HG03045 (cell line): ENCODE results near the gene DIAPH3.

Experiments
- ATAC-seq: cut with Tn5 transposase; IDR thresholded peaks from one replicate; pipeline ENCODE4 v1.9.1; 2021; ENCODE audit warnings: mild to moderate bottlenecking, moderate library complexity; ENCODE audit not compliant: unreplicated experiment

DIAPH3 gene

GRCh38 chr13:59962343-59962742 lies 201.4 kb downstream of the DIAPH3 start:
- ATAC-seq, result no peak

DNA sequence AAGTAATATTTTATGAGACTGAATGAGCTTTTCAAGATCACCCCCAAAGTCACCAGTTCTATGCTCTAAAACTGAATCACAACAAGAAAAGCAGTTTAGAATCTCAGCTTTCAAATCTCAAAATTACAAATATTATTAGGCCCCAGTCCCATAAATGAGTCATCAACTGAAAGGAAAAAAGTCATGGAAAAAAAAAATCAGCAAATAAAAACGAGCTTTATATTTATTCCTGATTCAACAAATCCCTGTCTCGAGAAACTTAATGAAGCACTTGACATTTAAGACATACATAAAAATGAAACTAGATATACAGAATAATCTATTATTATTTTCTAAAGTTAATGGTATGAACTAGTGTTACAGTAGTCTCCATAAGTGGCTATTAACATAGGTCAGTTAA lies 203.0 kb downstream of the DIAPH3 start:
- no peak for ATAC-seq

DNA sequence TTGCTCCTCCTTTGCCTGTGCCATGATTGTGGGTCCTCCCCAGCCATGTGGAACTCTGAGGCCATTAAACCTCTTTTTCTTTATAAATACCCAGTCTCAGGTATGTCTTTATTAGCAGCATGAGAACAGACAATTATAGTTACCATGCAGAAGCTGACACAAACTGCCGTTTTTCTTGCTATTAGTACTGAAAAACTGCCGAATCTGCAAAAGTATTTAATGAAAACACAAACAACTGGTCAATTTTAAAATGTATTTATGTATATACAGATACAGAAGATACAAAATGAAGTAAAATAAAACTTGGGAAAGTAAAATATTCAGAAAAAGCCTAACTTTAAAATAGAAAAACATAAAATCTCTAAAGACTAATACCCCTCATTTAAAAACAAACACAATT lies 206.3 kb downstream of the DIAPH3 start:
- ATAC-seq, result no peak

- ATAC-seq, result no peak
Observed at GRCh38 chr13:59954601-59955000, 209.1 kb downstream of the DIAPH3 start.

DNA sequence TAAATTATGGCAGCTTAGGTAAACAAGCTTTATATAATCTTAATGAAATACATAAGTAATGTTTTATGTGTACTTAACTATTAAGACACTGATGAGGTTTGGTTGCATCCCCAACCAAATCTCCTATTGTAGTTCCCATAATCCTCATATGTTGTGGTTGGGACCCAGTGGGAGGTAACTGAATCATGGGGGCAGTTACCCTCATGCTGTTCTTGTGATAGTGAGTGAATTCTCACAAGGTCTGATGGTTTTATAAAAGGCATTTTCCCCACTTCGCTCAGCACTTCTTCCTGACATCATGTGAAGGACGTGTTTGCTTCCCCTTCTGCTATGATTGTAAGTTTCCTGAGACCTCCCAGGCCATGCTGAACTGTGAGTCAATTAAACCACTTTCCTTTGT lies 212.7 kb downstream of the DIAPH3 start:
- ATAC-seq, result no peak

GRCh38 chr13:59950266-59950665 lies 213.5 kb downstream of the DIAPH3 start:
- no peak for ATAC-seq

GRCh38 chr13:59948686-59949085 lies 215.0 kb downstream of the DIAPH3 start:
- no peak for ATAC-seq

GRCh38 chr13:59946944-59947343 lies 216.8 kb downstream of the DIAPH3 start:
- ATAC-seq, result no peak

DNA sequence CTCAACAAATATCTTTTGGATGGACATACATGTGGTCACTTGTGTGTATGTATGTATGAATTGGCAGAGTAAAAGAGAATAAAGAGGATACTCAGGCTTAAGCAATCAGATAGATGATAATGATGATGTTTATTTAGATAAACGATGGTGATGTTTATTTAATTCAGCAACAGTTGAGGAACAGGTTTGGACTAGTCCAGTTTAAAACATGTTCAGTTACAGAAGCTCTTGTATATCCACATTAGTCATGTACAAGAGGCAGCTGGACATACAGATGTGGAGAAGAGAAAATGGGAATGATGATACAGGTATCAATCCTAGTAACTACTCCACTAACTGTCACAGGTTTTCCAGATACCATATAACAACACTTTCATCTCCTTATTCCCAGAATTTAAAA lies 232.1 kb downstream of the DIAPH3 start:
- no peak for ATAC-seq

DNA sequence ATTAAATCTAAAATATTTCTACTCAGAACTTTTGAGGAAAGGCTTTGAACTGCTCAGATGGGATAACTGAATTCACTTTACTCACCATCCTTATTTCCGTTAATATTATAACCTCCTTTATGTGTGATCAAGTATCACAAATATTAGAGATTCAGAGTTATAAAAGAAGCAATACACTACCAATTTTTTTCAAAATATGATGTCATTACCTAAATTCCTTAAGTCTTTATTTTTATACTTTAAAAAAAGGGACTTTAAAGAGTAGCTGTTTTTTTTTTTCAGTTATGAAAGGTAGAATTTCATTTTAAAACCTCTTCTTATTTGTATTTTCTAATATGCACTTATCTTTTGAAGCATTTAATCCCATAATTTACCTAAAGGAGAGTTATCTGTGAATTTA lies 239.5 kb downstream of the DIAPH3 start:
- no peak for ATAC-seq

- no peak for ATAC-seq
Observed at GRCh38 chr13:59915252-59915651, 248.5 kb downstream of the DIAPH3 start.

GRCh38 chr13:59914556-59914955 lies 249.2 kb downstream of the DIAPH3 start:
- ATAC-seq, result no peak

DNA sequence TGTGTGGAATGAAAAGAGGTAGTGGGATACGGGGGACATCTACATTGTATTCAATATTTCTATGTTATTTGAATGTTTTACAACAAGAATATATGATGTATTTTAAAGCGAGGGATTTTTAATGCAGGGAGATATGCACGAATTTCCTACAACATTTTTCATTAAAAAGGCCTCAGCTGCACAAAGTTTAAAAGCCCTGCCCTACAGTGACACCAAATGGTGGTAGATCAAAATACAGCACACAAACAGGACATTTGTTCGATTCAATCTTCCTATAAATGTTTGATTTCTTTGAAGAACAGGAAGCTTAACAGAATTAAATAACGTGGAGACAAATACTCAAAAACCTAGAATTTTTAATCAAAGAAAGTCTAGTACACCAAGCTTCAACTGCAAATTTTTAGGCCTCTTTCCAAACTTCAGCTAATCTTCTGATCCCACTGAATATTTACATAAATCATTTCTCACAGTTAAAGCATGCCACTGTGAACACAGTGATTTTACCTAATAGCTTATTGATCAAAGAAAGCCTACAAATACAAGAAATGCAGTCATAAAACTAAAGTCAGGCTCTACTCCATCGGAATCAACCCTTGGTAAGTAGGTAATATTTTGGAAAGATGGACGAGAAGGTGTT lies 257.2 kb downstream of the DIAPH3 start:
- ATAC-seq, result no peak

GRCh38 chr13:59901191-59901590 lies 262.5 kb downstream of the DIAPH3 start:
- ATAC-seq, result no peak

DNA sequence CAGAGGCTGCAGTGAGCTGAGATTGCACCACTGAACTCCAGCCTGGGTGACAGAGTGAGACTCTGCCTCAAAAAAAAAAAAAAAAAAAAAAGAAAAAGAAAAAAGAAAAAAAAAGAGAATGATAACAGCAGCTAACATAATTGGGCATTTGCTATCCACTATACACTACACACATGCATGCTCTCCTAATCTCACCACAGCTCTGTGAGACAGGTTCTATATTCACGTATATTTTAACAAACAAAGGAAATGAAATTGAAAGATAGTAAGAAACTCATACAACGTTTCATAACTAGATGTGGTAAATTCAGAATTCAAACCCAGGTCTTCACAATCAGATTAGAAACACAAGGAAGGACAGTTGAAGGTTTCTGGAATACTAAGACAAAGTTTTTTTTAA lies 265.7 kb downstream of the DIAPH3 start:
- no peak for ATAC-seq

GRCh38 chr13:59893266-59893665 lies 270.5 kb downstream of the DIAPH3 start:
- no peak for ATAC-seq

- no peak for ATAC-seq
Observed at GRCh38 chr13:59891053-59891452, 272.7 kb downstream of the DIAPH3 start.

DNA sequence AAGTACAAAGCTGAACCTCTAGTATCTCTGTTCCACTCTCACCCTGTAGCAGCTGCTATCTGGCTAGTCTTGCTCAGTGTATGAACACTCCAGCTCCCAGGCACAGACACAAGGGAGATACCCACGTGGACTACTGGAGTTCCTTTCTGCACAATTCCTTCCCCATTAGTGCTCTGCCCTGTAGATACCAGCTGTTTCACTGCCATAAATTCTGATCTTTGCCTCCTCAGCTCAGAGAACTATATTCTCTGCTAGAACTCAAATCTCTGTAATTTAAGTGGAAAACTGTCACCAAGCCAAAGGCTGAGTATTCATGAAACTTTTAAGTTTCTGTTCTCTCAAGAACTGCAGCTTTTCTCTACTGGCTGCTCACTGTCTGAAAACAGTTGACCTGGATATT lies 273.7 kb downstream of the DIAPH3 start:
- ATAC-seq, result no peak

DNA sequence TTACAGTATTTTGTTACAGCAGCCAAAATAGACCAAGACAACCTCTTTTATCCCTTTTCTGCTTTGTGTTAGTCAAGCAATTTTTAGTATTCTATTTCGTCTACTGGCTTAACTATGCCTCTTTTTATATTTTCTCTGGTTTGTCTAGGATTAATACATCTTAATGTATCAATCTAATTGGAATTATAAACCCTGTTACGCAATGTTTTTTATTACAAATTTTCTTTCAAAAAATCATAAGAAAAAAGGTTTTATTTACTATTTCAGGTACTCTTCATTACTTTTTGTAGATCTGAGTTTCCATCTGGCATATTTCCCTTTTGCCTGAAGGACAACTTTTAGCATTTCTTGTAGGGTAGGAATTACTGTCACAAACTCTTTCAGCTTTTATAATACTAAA lies 275.3 kb downstream of the DIAPH3 start:
- no peak for ATAC-seq

GRCh38 chr13:59885076-59885475 lies 278.7 kb downstream of the DIAPH3 start:
- no peak for ATAC-seq

DNA sequence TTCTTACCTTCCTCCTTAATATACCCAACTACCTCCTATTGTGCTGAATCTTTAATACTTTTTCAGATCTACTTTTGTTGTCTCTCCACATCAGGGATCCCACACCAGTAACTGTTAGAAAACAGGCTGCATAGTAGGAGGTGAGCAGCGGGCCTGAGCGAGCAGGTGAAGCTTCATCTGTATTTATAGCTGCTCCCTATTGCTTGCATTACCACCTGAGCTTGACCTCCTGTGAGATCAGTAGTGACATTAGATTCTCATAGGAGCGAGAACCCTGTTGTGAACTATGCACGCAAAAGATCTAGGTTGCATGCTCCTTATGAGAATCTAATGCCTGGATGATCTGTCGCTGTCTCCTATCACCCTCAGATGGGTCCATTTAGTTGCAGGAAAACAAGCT lies 279.8 kb downstream of the DIAPH3 start:
- ATAC-seq, result no peak

GRCh38 chr13:59880468-59880867 lies 283.3 kb downstream of the DIAPH3 start:
- ATAC-seq, result no peak

GRCh38 chr13:59879281-59879680 lies 284.4 kb downstream of the DIAPH3 start:
- no peak for ATAC-seq
